Smooth muscle cell of bladder (primary cell): Measurements from ENCODE around the gene KIF17. TPM values are rescaled to one million over a fixed set of nuclear protein-coding genes. Genes with fewer than 3 reads are reported as not detected.

Experiments used
- total RNA-seq: library from RNA; depleted of rRNA; stranded (reverse); fragments of >200 nt; gene quantifications from 2 replicates; pipeline ENCODE4 v1.2.3, GENCODE V29; 2014

KIF17 gene
- 0.71 and 2.9 TPM in 2 replicates for total RNA-seq

GRCh38 chr1:20717452-20718342 lies at the start of gene KIF17:
Gene KIF17, minus strand, starts transcription at chr1:20718007. Its CDS starts 301 bp downstream, at chr1:20717706.

GRCh38 chr1:20732588-20733359 lies 15.0 kb upstream of the KIF17 start, which contains the start of gene SH2D5:
Gene SH2D5, minus strand, starts transcription at chr1:20732703. Its CDS starts 4,659 bp downstream, at chr1:20728044.

GRCh38 chr1:20661207-20662109 lies 56.3 kb downstream of the KIF17 start, which contains the start of gene DDOST:
Gene DDOST, minus strand, starts transcription at chr1:20661369. Its CDS starts 19 bp downstream, at chr1:20661350.

DNA sequence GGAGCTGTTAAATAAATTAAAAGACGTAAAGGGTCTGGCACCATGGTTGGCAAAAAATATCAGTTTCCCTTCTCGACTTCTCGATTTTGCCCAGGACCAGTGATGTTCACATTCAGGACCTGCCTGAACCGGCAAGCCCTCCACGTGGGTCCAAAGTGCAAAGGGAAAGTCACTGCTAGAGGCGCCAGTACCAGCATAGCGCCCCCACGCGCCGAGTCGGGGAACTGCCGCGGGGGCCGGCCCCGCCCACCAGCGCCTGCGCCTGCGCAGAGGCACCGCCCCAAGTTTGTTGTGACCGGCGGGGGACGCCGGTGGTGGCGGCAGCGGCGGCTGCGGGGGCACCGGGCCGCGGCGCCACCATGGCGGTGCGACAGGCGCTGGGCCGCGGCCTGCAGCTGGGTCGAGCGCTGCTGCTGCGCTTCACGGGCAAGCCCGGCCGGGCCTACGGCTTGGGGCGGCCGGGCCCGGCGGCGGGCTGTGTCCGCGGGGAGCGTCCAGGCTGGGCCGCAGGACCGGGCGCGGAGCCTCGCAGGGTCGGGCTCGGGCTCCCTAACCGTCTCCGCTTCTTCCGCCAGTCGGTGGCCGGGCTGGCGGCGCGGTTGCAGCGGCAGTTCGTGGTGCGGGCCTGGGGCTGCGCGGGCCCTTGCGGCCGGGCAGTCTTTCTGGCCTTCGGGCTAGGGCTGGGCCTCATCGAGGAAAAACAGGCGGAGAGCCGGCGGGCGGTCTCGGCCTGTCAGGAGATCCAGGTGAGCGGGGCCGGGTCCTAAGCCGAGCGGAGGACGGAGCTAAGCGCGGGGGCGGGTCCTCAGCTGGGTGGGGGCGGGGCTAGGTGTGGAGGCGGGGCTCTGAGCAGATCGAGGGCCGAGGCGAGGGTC lies 84.4 kb downstream of the KIF17 start, which contains the start of gene PINK1:
Gene PINK1, plus strand, starts transcription at position 269 of the 875 bp plus-strand sequence. Its CDS starts 91 bp downstream, at position 360.

Other genes with a start within 250 kb of the KIF17 start
- 7.5 and 11.1 TPM in 2 replicates for gene CAMK2N1, start 231.8 kb downstream of the KIF17 start, total RNA-seq
- gene MUL1, start 209.9 kb downstream of the KIF17 start, total RNA-seq = 20.6 and 29.6 TPM in 2 replicates
- gene FAM43B, start 165.4 kb downstream of the KIF17 start, total RNA-seq = under 0.01 TPM in 1 of 2 replicates, not detected in the other
- gene CDA, start 128.9 kb downstream of the KIF17 start, total RNA-seq = 0.37 and 0.85 TPM in 2 replicates
- gene PINK1, start 84.5 kb downstream of the KIF17 start, total RNA-seq = 68.7 and 83.2 TPM in 2 replicates
- gene DDOST, start 56.6 kb downstream of the KIF17 start, total RNA-seq = 357 and 409 TPM in 2 replicates
- 2.4 and 6.4 TPM in 2 replicates for gene SH2D5, start 14.7 kb upstream of the KIF17 start, total RNA-seq
- 144 and 199 TPM in 2 replicates for gene HP1BP3, start 69.3 kb upstream of the KIF17 start, total RNA-seq